Upper lobe of left lung (tissue), 4 donors: ENCODE measurements around the gene METTL26.

Source experiments
- EP300 ChIP-seq, 4 donors: sonication (generic); formaldehyde crosslinking; IDR thresholded peaks; one replicate each; pipeline ENCODE4 v1.5.1; 2017; ENCODE audit warnings: antibody characterized with exemption in 4 of 4, control low read depth in 2 of 4
- POLR2A ChIP-seq, 4 donors: fragments of 450-650 bp; IDR thresholded peaks; one replicate each; pipeline ENCODE4 v1.5.1; 2016 to 2017; ENCODE audit warnings: antibody characterized with exemption in 4 of 4, mild to moderate bottlenecking in 2 of 4
- POLR2AphosphoS5 ChIP-seq, 2 donors: sonication (generic); formaldehyde crosslinking; IDR thresholded peaks; one replicate each; pipeline ENCODE4 v1.5.1; 2017; ENCODE audit warnings: antibody characterized with exemption in 2 of 2
- TF ChIP-seq, protein P1 (sequence below), 6 experiments: fragments of 450-650 bp in 4 of 6; fragments of 200-600 bp in 2 of 6; sonication (generic) in 2 of 6; IDR thresholded peaks; one replicate each; pipeline ENCODE4 v1.5.1; 2016 to 2019; ENCODE audit warnings: antibody characterized with exemption in 6 of 6

DNA sequence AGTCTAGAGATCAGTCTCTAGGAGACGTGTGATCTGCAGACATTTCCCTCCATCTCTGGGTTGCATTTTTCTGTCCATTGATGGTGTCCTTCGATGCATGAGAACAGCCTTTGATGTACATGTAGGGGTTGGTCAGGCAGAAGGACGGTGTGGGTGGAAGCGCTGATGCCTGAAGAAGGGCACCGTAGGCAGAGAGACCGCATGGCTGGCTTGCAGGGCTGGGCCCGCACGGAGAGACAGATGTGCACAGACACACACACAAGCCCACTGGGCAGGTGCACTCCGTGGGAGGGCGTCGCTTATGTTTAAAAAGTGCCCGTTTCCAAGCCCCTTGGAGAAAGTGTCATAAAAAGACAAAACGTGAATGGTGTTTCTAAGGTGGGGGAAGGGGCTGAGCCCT lies 21.0 kb downstream of the METTL26 start:
- TF ChIP-seq POLR2A (IDR thresholded peaks at IDR 0.05): no peak
- TF ChIP-seq, protein P1, sequence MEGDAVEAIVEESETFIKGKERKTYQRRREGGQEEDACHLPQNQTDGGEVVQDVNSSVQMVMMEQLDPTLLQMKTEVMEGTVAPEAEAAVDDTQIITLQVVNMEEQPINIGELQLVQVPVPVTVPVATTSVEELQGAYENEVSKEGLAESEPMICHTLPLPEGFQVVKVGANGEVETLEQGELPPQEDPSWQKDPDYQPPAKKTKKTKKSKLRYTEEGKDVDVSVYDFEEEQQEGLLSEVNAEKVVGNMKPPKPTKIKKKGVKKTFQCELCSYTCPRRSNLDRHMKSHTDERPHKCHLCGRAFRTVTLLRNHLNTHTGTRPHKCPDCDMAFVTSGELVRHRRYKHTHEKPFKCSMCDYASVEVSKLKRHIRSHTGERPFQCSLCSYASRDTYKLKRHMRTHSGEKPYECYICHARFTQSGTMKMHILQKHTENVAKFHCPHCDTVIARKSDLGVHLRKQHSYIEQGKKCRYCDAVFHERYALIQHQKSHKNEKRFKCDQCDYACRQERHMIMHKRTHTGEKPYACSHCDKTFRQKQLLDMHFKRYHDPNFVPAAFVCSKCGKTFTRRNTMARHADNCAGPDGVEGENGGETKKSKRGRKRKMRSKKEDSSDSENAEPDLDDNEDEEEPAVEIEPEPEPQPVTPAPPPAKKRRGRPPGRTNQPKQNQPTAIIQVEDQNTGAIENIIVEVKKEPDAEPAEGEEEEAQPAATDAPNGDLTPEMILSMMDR (IDR thresholded peaks at IDR 0.05): no peak
- no peak for TF ChIP-seq POLR2AphosphoS5 (IDR thresholded peaks at IDR 0.05)
- no peak for TF ChIP-seq EP300 (IDR thresholded peaks at IDR 0.05)
